ENCODE results near the gene CXCR1.

DNA sequence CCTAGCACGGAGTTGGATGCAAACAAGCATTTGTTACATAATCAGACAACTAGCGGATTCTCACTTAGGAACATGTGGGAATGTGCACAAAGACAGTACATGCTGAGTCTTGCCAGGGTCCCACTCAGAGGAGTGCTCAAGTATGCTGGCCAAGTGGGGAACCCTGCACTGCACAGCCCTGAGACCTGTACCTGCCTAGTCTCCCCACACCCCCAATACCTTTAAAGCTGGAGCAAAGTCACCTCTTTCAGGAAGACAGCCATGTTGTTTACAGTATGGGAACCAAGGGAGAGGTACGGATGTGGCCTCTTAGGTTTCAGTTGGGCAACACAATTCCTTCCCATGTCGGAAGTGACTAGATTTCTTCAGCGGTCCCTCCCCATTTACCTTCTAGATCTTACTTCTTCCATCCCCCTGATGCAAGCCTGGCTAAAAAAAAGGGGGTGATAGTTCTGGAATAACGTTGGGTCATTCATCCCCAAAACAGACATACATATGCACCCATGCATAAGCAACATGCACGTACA lies 10.7 kb downstream of the CXCR1 start:
- TF ChIP-seq EZH2phosphoT487 (IDR thresholded peaks at IDR 0.05; ENCODE audit: borderline replicate concordance, low read length) (no peak), EZH2 (IDR thresholded peaks at IDR 0.05; ENCODE audit: low read length, unreplicated experiment) (no peak)
